GM23338 (cell line): ENCODE measurements around the gene USP3. TPM values are rescaled to one million over a fixed set of nuclear protein-coding genes. Genes with fewer than 3 reads are reported as not detected.

Source experiments
- ATAC-seq: fragments of 200-7000 bp; cut with Tn5 transposase; 3 replicates; pipeline ENCODE4 v1.9.1; 2020
- DNase-seq: peaks from one replicate; pipeline ENCODE4 v3.0.0-alpha.2; 2015; ENCODE audit warnings: low spot score
- H2AFZ ChIP-seq: fragments of 200-600 bp; sonication (generic); 2 replicates; pipeline ENCODE4 v1.8.0; 2016; ENCODE audit warnings: antibody characterized with exemption, mild to moderate bottlenecking, moderate library complexity
- H3F3A ChIP-seq: fragments of 200-600 bp; sonication (generic); replicated peaks from 2 replicates; pipeline ENCODE4 v1.8.0; 2017; ENCODE audit warnings: antibody characterized with exemption, mixed run types, low read depth
- H3K27ac ChIP-seq: fragments of 200-600 bp; sonication (generic); 2 replicates; pipeline ENCODE4 v1.6.1; 2016; ENCODE audit warnings: low read depth
- H3K27me3 ChIP-seq: fragments of 200-600 bp; sonication (generic); 2 replicates; pipeline ENCODE4 v1.8.0; 2016; ENCODE audit warnings: mild to moderate bottlenecking, mixed run types, moderate library complexity; ENCODE audit not compliant: insufficient read depth
- H3K36me3 ChIP-seq: fragments of 200-600 bp; sonication (generic); 2 replicates; pipeline ENCODE4 v1.8.0; 2016; ENCODE audit warnings: mild to moderate bottlenecking; ENCODE audit not compliant: insufficient read depth
- H3K4me1 ChIP-seq: fragments of 200-600 bp; sonication (generic); 2 replicates; pipeline ENCODE4 v1.8.0; 2016; ENCODE audit warnings: mild to moderate bottlenecking, moderate library complexity; ENCODE audit not compliant: insufficient read depth
- H3K4me2 ChIP-seq: fragments of 200-600 bp; sonication (generic); 2 replicates; pipeline ENCODE4 v1.7.1; 2017; ENCODE audit warnings: mixed run types
- H3K4me3 ChIP-seq: fragments of 200-600 bp; sonication (generic); 2 replicates; pipeline ENCODE4 v1.6.1; 2016; ENCODE audit warnings: mixed run types
- H3K79me2 ChIP-seq: fragments of 200-600 bp; sonication (generic); replicated peaks from 2 replicates; pipeline ENCODE4 v1.8.0; 2017; ENCODE audit warnings: mild to moderate bottlenecking; ENCODE audit not compliant: insufficient read depth
- H3K9me2 ChIP-seq: fragments of 200-600 bp; sonication (generic); 2 replicates; pipeline ENCODE4 v1.8.0; 2017; ENCODE audit not compliant: insufficient read depth
- H4K20me1 ChIP-seq: fragments of 200-600 bp; sonication (generic); replicated peaks from 2 replicates; pipeline ENCODE4 v1.8.0; 2017; ENCODE audit warnings: mild to moderate bottlenecking; ENCODE audit not compliant: insufficient read depth
- H3K27ac Mint-ChIP-seq: 2 replicates; pipeline ENCODE4 v1.8.0; 2020; ENCODE audit warnings: inconsistent platforms, mild to moderate bottlenecking, moderate library complexity, mixed read lengths
- H3K27me3 Mint-ChIP-seq: 3 replicates; pipeline ENCODE4 v1.8.0; 2022; ENCODE audit warnings: low read depth, mild to moderate bottlenecking, moderate library complexity, mixed read lengths, inconsistent platforms; ENCODE audit not compliant: insufficient read depth, poor library complexity
- H3K36me3 Mint-ChIP-seq: 3 replicates; pipeline ENCODE4 v1.8.0; 2021; ENCODE audit warnings: low read depth, mild to moderate bottlenecking, inconsistent platforms, moderate library complexity, mixed read lengths
- H3K4me1 Mint-ChIP-seq: 3 replicates; pipeline ENCODE4 v1.8.0; 2020; ENCODE audit warnings: mild to moderate bottlenecking, inconsistent platforms, mixed read lengths
- H3K4me3 Mint-ChIP-seq: 3 replicates; pipeline ENCODE4 v1.8.0; 2021; ENCODE audit warnings: moderate library complexity, mild to moderate bottlenecking, inconsistent platforms, mixed read lengths
- H3K9me3 Mint-ChIP-seq: 3 replicates; pipeline ENCODE4 v1.8.0; 2020; ENCODE audit warnings: moderate library complexity, mild to moderate bottlenecking, inconsistent platforms, mixed read lengths
- EZH2 ChIP-seq: fragments of 200-600 bp; sonication (generic); IDR thresholded peaks from one replicate; pipeline ENCODE4 v1.8.0; 2017; ENCODE audit warnings: antibody characterized with exemption, mild to moderate bottlenecking, low read depth; ENCODE audit not compliant: unreplicated experiment
- POLR2AphosphoS5 ChIP-seq: IDR thresholded peaks from 2 replicates; pipeline ENCODE4 v1.6.1; 2016; ENCODE audit warnings: antibody characterized with exemption, low read depth
- ZNF114 ChIP-seq: fragments of 250-450 bp; sonication (Bioruptor Pico); IDR thresholded peaks from 2 replicates; pipeline ENCODE4 v1.5.0; 2020; ENCODE audit warnings: mild to moderate bottlenecking, moderate library complexity
- ZNF331 ChIP-seq: fragments of 250-450 bp; sonication (Bioruptor Pico); IDR thresholded peaks from 2 replicates; pipeline ENCODE4 v1.5.0; 2020; ENCODE audit warnings: low read depth, mild to moderate bottlenecking, moderate library complexity
- polyA plus RNA-seq: library from polyadenylated mRNA; unstranded; fragments of >200 nt; fragmentation: Nextera tagmentation; extraction: Ambion mirVana; gene quantifications from 2 replicates; pipeline ENCODE4 v1.2.1, GENCODE V29; 2016
- total RNA-seq: library from RNA; depleted of rRNA; stranded (reverse); fragments of >200 nt; shearing (Covaris generic); gene quantifications from 2 replicates; pipeline ENCODE4 v1.2.3, GENCODE V29; 2014
- TF ChIP-seq, protein P1 (sequence below): IDR thresholded peaks from one replicate; pipeline ENCODE4 v1.6.1; 2018; ENCODE audit warnings: antibody characterized with exemption; ENCODE audit not compliant: unreplicated experiment
- TF ChIP-seq, protein P2 (sequence below): fragments of 250-450 bp; sonication (Bioruptor Pico); IDR thresholded peaks from 2 replicates; pipeline ENCODE4 v1.5.0; 2020; ENCODE audit warnings: mild to moderate bottlenecking, moderate library complexity

The USP3 gene
- total and polyA plus RNA-seq, 2 experiments from 2014 or later = 9.7 to 9.9 TPM

DNA sequence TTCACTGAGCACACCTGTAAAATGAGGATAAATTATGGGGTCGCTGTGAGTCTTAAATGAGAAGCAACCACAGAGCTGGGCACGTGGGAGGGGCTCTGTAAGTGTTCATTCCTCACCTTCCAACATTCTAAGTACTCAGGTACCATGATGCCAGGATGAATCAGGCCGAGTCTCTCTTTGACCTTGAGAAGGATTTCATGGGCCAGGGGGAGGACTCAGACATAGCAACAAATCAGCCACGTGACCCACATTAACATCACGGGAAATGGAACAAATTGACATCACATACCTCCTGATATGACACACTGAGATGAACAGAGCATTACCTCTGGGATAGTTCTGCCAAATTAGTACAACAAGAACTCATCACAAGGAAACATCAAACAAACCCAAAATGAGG lies 35.2 kb upstream of the USP3 start (continued):
- TF ChIP-seq ZNF331 = no peak
- TF ChIP-seq, protein P1, sequence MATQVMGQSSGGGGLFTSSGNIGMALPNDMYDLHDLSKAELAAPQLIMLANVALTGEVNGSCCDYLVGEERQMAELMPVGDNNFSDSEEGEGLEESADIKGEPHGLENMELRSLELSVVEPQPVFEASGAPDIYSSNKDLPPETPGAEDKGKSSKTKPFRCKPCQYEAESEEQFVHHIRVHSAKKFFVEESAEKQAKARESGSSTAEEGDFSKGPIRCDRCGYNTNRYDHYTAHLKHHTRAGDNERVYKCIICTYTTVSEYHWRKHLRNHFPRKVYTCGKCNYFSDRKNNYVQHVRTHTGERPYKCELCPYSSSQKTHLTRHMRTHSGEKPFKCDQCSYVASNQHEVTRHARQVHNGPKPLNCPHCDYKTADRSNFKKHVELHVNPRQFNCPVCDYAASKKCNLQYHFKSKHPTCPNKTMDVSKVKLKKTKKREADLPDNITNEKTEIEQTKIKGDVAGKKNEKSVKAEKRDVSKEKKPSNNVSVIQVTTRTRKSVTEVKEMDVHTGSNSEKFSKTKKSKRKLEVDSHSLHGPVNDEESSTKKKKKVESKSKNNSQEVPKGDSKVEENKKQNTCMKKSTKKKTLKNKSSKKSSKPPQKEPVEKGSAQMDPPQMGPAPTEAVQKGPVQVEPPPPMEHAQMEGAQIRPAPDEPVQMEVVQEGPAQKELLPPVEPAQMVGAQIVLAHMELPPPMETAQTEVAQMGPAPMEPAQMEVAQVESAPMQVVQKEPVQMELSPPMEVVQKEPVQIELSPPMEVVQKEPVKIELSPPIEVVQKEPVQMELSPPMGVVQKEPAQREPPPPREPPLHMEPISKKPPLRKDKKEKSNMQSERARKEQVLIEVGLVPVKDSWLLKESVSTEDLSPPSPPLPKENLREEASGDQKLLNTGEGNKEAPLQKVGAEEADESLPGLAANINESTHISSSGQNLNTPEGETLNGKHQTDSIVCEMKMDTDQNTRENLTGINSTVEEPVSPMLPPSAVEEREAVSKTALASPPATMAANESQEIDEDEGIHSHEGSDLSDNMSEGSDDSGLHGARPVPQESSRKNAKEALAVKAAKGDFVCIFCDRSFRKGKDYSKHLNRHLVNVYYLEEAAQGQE = no peak
- TF ChIP-seq ZNF114 = no peak
- no peak for TF ChIP-seq POLR2AphosphoS5

- Mint-ChIP-seq H3K27me3 (peaks cover 6% of the 10 kb centered on the region), H3K9me3 (no peaks in the 10 kb centered on the region), H3K4me3 (no peak overlapping the region), H3K4me1 (peaks cover 10% of the 10 kb centered on the region), H3K36me3 (no peaks in the 10 kb centered on the region), H3K27ac (no peak overlapping the region)
- no peak for DNase-seq
- no peak overlapping the region for H3K4me3 ChIP-seq
- no peaks in the 10 kb centered on the region for H3K79me2 ChIP-seq
- H3K9me2 ChIP-seq = no peaks in the 10 kb centered on the region
- TF ChIP-seq ZNF331 (no peak), POLR2AphosphoS5 (no peak), EZH2 (no peak), ZNF114 (no peak)
- TF ChIP-seq, protein P2, sequence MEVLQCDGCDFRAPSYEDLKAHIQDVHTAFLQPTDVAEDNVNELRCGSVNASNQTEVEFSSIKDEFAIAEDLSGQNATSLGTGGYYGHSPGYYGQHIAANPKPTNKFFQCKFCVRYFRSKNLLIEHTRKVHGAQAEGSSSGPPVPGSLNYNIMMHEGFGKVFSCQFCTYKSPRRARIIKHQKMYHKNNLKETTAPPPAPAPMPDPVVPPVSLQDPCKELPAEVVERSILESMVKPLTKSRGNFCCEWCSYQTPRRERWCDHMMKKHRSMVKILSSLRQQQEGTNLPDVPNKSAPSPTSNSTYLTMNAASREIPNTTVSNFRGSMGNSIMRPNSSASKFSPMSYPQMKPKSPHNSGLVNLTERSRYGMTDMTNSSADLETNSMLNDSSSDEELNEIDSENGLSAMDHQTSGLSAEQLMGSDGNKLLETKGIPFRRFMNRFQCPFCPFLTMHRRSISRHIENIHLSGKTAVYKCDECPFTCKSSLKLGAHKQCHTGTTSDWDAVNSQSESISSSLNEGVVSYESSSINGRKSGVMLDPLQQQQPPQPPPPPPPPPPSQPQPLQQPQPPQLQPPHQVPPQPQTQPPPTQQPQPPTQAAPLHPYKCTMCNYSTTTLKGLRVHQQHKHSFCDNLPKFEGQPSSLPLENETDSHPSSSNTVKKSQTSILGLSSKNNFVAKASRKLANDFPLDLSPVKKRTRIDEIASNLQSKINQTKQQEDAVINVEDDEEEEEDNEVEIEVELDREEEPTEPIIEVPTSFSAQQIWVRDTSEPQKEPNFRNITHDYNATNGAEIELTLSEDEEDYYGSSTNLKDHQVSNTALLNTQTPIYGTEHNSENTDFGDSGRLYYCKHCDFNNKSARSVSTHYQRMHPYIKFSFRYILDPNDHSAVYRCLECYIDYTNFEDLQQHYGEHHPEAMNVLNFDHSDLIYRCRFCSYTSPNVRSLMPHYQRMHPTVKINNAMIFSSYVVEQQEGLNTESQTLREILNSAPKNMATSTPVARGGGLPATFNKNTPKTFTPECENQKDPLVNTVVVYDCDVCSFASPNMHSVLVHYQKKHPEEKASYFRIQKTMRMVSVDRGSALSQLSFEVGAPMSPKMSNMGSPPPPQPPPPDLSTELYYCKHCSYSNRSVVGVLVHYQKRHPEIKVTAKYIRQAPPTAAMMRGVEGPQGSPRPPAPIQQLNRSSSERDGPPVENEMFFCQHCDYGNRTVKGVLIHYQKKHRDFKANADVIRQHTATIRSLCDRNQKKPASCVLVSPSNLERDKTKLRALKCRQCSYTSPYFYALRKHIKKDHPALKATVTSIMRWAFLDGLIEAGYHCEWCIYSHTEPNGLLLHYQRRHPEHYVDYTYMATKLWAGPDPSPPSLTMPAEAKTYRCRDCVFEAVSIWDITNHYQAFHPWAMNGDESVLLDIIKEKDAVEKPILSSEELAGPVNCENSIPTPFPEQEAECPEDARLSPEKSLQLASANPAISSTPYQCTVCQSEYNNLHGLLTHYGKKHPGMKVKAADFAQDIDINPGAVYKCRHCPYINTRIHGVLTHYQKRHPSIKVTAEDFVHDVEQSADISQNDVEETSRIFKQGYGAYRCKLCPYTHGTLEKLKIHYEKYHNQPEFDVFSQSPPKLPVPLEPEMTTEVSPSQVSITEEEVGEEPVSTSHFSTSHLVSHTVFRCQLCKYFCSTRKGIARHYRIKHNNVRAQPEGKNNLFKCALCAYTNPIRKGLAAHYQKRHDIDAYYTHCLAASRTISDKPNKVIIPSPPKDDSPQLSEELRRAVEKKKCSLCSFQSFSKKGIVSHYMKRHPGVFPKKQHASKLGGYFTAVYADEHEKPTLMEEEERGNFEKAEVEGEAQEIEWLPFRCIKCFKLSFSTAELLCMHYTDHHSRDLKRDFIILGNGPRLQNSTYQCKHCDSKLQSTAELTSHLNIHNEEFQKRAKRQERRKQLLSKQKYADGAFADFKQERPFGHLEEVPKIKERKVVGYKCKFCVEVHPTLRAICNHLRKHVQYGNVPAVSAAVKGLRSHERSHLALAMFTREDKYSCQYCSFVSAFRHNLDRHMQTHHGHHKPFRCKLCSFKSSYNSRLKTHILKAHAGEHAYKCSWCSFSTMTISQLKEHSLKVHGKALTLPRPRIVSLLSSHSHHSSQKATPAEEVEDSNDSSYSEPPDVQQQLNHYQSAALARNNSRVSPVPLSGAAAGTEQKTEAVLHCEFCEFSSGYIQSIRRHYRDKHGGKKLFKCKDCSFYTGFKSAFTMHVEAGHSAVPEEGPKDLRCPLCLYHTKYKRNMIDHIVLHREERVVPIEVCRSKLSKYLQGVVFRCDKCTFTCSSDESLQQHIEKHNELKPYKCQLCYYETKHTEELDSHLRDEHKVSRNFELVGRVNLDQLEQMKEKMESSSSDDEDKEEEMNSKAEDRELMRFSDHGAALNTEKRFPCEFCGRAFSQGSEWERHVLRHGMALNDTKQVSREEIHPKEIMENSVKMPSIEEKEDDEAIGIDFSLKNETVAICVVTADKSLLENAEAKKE (CRISPR knock-in tag) = no peak
- TF ChIP-seq, protein P1 = no peak
- H4K20me1 ChIP-seq = no peaks in the 10 kb centered on the region
- no peaks in the 10 kb centered on the region for H3K36me3 ChIP-seq
- no peaks in the 10 kb centered on the region for H3K27me3 ChIP-seq
- H3F3A ChIP-seq = no peaks in the 10 kb centered on the region
- no peak overlapping the region for H2AFZ ChIP-seq
- ATAC-seq = no peak
- H3K4me1 ChIP-seq = no peaks in the 10 kb centered on the region
- no peak overlapping the region for H3K4me2 ChIP-seq
- H3K27ac ChIP-seq = no peak overlapping the region
Measured at GRCh38 chr15:63469984-63470383, 34.4 kb upstream of the USP3 start.
